Hepatocyte (in vitro differentiated cells): Measurements from ENCODE around the gene CSH2.

Source experiments
- EZH2 ChIP-seq: fragments of 200-600 bp; sonication (generic); IDR thresholded peaks from 2 replicates; pipeline ENCODE4 v1.6.1; 2016; ENCODE audit warnings: antibody characterized with exemption, mild to moderate bottlenecking, borderline replicate concordance
- EZH2phosphoT487 ChIP-seq: fragments of 200-600 bp; sonication (generic); IDR thresholded peaks from one replicate; pipeline ENCODE4 v1.6.1; 2018; ENCODE audit warnings: antibody characterized with exemption, mild to moderate bottlenecking, low read depth, moderate library complexity; ENCODE audit not compliant: unreplicated experiment, severe bottlenecking
- TF ChIP-seq, protein P1 (sequence below): fragments of 200-600 bp; sonication (generic); IDR thresholded peaks from 2 replicates; pipeline ENCODE4 v1.5.1; 2016; ENCODE audit warnings: antibody characterized with exemption, mild to moderate bottlenecking; ENCODE audit not compliant: poor library complexity

DNA sequence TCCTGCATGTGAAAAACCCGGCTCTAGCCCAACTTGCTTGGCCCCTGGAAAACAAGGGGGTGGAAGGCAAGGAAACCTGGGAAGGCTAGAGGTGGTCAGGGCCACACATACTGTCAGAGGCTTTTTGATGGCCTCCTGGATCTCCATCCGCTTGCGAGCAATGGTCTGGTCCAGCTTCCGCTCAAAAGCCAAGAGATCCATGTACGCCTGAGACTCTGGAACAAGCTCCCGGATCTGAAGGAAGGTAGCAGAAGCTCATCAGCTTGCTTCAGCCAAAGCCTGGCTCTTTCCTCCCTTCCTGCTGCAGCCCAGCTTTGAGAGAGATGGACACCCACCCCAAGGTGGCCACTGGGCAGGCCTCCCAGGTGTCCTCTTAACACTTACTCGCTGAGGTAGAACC, 36.7 kb downstream of the CSH2 start:
- TF ChIP-seq EZH2phosphoT487 (no peak), EZH2 (no peak)
- TF ChIP-seq, protein P1, sequence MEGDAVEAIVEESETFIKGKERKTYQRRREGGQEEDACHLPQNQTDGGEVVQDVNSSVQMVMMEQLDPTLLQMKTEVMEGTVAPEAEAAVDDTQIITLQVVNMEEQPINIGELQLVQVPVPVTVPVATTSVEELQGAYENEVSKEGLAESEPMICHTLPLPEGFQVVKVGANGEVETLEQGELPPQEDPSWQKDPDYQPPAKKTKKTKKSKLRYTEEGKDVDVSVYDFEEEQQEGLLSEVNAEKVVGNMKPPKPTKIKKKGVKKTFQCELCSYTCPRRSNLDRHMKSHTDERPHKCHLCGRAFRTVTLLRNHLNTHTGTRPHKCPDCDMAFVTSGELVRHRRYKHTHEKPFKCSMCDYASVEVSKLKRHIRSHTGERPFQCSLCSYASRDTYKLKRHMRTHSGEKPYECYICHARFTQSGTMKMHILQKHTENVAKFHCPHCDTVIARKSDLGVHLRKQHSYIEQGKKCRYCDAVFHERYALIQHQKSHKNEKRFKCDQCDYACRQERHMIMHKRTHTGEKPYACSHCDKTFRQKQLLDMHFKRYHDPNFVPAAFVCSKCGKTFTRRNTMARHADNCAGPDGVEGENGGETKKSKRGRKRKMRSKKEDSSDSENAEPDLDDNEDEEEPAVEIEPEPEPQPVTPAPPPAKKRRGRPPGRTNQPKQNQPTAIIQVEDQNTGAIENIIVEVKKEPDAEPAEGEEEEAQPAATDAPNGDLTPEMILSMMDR, result no peak
